Activated CD4-positive, alpha-beta T cell treated with anti-CD3 and anti-CD28 coated beads, Interleukin-2, Interleukin-4, amounts not matched to agents 100 ng/mL and 50 ng/mL, durations not matched to agents 16 hours and 8 hours (primary cell): Measurements from ENCODE around the gene NEURL1B.
A peak's percentile ranks its signal among the peaks of the same experiment; 100 is the strongest.
"Not testable (repeated sequence)": the region's sequence is repeated elsewhere in the genome, so short reads cannot be mapped to it uniquely, and the experiment has no call there.

Experiments used
- DNase-seq: peaks from one replicate; pipeline ENCODE4 v3.0.0-alpha.2; 2020; ENCODE audit warnings: low spot score

The NEURL1B gene

DNA sequence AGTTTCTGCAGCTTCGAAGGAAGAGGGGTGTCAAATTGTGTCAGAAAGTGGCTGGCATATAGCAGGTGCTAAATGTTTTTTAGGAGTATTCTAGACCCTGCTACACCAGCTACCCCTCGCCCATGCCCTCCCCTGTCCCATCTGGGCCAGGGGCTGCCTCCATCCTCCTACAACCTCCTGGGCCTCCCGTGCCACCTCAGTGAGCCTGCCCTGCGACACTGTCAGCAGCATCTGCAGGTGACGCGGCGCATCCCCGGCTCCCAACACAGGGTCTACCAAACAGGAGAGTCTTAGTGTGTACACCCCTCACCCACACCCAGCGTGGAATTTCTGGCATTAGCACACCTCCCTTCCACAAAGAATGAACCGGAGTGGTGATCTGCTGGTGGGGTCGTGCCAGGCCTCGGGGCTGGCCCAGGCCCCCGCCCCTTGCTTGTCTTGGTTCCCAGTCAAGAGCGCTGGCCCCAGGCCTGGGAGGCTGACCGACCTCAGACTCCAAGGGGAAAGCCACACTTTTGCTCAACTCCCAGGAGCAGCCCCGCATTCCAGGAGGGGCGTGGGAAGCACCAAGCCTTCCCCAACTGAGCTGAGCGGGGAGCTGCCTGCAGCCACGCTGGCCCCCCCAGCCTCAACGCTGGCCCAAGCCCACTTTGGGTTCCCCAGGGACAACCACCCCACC lies 55.2 kb downstream of the NEURL1B start:
- no peak for DNase-seq

DNA sequence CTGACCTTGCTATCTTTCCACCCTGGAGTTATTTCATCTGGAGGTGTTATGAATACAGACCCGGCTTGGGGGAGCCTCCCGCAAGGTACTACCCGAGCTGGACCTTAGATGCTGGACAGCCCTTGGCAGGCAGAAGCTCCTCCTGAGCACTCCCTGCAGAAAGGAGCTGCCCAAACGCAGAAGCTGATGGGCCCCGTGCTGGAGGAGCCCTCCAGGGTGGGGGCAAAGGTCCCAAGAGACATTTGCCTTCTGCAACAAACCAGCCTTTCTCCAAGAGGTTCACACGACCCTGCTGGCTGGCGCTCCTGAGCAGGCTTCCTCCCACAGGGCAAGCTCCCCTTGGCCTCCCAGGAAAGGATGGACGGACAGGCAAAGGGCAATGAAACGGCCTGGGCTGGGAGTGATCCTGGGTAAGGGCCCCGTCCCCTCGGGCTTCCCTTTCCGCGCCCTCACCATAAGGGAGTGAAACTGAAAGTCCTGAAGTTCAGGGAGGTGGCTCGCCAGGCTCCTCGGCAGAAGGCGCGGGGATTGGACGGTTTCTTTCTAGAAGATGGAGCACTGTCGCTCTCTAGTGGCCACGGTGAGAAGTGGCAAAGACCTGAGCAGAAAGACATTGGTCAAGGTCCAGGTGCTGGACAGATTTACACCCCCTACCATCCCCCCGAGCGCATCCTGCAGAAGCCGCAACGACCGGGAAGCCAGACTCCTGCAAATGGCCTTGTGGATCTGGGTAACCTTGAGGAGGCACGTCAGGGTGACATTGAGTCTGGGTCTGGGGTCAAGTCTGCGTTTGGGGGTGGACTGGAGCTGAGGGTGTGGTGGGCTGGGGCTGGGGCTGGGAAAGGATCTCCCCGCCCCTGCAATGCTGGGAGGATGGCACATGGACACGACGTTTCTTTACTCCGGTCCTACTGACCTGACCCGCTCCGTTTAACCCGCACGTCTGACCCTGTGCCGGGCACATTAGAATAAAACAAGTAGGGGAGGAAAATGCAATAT lies 56.4 kb downstream of the NEURL1B start:
- peak; percentile 88 for DNase-seq

DNA sequence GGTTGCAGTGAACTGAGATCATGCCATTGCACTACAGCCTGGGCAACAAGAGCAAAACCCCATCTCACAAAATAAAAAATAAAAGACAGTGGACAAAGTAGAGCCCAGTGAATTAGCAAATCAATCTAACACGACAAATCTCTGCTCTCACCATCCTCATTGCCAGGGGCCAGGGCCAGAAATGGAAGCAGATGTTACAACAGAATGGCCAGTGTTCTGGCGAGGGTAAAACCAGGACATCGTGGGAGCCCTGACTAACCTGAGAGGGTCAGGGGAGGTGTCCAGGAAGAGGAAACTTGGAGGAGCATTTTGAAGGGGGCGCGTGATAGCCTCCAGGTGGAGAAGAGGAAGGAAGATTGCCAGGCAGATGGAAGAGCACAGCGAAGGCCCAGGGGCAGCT lies 58.4 kb downstream of the NEURL1B start:
- DNase-seq: no peak

DNA sequence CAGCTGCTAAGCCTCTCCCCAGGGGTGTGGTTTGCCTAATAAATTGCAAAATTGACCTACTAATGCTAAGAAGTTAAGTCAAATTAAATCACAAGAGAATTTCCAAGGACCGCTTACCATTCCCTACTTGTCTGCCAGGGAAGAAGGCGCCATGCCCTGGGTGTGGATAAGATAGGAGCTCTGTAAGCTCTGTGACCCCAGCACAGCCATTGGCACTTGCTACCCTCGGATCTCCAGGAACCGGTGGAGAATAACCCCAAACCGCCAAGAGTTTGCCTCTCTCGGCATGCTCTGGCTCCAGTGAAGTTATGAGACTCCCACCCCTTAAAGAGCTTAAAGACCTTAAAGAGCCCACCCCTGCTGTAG lies 58.9 kb downstream of the NEURL1B start:
- no peak for DNase-seq

DNA sequence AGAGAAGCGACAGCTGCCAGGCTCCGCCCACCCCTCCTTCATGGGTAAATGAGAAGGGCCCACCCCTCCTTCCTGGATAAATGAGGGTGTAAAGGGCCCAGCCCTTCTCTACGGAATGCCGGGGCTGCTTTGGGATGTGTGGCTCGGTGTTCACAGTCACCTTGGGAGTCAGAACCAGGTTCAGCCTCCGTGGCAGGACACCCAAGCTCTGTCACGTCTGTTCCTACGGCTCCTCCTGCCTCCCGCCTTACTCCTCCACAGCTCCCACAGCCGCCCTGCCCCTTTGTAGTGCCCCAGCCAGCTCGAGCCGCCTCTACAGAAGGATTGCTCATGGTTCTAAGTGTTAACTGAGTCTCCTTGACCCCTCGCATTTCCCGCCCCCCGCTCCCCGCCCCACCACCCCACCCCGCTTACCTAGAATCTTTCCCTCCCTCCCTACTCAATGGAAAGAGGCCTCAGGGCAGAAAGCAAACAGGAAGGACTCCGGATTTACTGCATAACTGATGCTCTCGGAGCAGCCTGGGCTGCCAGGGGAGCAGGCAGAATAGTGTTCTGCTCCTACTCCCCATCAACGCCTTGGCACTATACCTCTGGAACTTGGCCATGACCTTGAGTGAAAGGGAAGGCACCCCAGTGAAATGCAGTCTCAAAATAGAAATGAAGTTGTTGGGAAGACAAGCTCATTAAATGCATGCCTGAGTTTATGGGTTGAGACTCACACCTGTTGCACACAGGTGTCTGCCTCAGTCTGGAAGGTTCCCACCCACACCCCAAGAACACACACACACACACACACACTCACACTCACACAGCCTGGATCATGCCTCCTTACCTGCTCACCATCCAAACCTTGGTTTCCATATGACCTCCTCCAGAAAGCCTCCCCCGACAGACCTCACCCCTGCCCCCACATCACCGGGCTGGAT lies 59.6 kb downstream of the NEURL1B start:
- no peak for DNase-seq

DNA sequence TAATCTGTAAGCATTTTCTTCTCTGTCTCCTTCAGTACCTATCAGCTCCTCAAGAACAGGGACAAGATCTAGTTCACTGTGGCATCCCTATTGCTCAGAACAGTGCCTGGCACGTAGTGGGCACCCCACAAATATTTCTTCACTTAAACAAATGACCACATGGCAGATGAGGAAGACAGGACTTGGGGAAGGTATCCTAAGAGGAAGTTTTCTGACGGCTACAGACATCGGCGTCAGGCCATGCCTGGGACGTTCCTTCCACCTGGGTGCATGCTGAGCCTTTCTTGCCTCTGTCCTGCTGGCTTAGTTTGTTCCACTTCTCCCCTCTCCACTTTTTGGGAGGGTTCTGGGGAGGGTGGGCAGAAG lies 60.2 kb downstream of the NEURL1B start:
- DNase-seq: no peak

DNA sequence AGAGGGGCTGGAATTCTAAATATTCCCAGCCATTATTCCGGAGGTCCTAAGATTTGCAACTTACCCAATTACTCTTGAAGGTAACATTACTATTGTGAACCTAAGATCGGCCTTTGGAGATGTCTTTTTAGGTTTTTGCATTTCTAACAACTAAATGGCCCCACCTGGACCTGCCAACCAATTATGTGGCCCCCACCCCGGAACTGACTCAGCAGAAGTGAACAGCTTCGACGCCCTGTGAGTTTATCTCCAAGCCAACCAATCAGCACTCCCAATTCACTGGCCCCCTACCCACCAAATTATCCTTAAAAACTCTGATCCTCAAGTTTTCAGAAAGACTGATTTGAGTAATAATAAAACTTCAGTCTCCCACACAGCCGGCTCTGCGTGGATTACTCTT lies 62.9 kb downstream of the NEURL1B start:
- no peak for DNase-seq

DNA sequence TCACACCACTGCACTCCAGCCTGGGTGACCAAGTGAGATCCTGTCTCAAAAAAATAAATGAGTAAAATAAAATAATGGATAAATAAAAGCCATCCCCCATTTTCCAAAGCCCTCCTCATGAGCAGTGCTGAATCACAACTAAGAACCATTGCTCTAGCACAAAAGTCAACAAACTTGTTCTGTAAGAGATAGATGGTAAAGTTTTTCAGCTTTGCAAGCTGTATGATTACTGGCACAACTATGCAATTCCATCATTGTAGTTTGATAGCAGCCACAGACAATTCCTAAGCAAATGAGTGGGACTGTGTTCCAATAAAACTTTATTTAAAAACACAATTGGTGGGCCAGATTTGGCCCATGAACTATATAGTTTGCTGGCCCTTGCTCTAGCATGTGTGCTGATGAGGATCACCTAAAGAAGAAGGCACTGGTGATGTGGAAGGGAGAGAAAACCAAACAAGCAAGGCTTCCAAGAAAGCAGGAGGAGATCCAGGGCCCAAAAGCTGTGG lies 64.6 kb downstream of the NEURL1B start:
- DNase-seq: no peak

DNA sequence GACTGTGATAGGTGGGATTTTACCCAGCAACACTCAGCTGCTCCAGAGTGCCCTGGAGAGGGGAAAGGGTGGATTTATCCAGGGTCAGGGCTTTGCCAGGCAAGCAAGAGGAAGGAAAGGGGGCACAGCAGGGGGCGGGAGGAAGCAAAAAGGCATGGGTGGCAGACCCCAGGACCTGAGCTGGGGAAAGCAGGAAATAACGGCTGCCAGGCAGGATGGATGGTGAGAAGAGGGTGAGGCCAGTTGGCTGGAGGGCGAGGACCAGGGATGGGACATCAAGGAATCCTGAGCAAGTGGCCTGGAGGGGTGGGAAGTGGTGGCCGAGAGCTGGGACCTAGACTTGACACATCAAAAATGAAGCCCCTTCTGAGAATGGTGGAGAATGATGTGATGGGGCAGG lies 65.7 kb downstream of the NEURL1B start:
- DNase-seq: no peak

DNA sequence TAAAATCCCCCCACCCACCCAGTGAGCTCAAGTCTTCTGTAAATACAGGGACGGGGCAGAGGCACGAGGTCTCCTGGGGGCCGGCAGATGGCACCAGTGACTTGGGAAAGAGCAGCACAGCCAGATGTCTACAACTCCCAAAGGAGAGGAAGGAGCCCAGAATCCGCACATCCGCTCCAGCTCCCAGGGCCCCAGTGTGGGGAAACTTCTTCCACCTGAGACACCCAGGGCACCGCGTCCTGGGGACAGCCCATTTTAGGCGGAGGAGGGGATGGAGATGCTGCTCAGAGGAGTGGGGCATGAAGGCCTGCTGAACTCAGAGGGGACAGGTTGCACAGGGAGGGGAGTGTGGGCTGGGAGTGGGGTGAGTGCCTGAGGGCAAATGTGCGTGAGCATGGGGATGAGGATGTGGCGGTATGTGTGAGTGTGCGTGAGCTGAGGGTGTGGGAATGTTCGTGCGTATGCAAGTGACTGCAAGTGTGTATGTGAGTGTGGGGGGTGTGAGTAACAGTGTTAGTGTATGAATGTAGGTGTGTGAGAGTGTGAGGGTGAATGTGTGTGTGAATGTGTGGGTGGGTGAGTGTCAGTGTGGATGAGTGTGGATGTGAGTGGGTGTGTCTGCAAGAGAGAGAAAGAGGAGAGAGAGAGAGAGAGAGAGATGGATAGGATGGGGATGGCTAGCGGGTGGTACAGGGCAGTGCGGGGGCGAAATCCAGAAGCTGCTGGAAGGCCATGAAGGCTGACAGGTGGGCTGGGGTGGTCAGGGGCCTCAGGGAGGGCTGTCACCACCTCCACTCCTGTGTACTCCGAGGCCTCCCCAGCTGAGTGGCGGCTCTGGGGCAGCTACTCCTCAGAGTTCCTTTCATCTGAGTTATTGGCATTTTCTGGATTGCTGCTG lies 66.5 kb downstream of the NEURL1B start:
- no peak for DNase-seq

DNA sequence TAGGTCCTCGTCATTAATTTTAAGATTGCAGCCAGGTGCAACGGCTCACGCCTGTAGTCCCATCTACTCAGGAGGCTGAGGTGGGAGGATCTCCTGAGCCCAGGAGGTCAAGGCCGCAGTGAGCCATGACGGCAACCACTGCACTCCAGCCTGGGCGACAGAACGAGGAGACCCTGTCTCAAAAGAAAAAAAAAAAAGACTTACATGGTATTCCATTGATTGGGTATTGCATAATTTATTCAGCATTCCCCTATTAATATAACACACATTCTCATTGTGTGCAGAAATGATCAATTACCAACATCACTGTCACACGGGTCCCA lies 67.1 kb downstream of the NEURL1B start:
- no peak for DNase-seq

DNA sequence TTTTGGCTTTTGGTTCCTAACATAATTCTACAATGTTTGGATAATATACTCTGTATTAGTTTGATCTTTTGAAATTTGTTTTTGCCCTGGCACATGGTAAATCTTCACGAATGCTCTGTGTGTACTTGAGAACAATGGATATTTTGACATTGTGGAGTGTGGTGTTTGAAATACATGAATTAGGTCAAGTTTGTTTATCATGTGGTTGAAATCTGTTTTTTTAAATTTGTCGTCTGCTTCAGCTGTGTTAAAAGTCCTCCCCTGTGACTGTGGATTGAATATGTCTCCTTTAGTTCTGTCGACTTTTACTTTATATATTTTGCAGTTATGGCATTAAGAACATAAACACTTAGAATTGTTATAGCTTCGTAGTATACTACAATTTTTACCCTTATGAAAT lies 69.6 kb downstream of the NEURL1B start:
- no peak for DNase-seq

DNA sequence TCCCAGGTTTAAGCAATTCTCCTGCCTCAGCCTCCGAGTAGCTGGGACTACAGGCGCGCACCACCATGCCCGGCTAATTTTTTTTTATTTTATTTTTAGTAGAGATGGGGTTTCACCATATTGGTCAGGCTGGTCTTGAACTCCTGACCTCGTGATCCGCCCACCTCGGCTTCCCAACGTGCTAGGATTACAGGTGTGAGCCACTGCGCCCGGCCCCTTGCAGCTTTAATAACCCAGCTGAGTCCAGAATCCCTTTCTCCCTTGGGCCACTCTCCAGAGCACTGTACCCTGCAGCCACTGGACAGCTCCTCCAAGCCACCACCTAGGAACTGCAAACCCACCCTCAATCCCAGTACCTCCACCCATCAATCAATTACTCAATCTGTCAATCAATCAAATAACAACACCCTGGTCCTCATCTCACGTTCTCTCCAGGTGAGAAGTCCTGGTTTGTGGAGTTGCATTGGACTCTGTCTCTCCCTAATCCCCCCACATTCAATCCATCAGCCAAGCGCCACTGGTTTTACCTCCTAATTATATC lies 70.3 kb downstream of the NEURL1B start:
- DNase-seq: not testable (repeated sequence)

DNA sequence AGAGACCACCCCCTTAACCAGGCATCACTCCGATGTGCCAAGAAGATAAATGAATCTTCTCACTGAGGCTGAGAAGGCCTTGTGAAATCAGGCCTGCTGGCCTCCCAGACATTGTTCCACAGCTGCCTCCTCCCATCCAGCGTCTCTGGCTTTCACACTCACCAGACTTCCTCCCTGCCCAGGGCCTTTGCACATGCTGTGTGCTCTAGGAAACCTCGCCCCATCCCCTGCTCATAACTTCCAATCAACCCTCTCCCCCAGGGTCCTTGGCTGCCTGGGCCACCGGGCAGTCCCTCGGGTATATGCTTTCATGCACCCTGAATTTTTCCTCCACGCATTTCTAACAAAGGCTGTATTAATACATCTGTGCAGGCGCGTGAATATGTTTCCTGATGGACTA lies 71.5 kb downstream of the NEURL1B start:
- no peak for DNase-seq

DNA sequence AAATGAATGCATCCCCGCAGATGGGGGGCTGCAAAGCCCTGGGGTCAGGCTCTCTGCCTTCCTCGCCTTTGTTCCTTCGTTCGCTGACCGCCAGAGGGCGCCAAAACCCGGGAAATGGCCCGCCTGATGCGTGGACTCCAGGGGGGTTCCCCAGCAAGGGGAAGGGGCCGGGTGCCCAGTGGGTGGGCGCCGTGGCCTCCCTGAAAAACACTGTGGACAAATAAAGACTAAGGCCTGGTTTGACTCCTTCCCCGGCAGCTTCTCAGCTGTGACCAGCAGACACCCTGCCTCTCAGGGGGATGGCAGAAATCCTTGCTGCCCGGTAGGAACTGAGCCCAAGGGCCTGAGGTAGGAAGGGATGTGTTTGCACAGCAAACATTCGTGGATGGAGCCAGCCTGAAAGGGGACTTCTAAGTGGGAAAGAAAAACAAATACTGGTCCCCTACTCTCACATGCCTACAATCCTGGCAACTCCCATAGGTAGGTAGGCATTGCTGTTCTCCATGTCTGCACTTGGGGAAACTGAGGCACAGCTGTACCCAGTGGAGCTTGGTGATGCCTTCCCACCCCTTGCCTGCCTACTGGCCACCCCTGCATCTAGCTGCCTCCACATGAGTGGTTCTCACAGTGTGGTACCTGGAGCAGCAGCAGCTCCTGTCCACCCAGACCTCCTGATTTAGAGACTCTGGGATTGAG lies 72.2 kb downstream of the NEURL1B start:
- peak; percentile 58 for DNase-seq

DNA sequence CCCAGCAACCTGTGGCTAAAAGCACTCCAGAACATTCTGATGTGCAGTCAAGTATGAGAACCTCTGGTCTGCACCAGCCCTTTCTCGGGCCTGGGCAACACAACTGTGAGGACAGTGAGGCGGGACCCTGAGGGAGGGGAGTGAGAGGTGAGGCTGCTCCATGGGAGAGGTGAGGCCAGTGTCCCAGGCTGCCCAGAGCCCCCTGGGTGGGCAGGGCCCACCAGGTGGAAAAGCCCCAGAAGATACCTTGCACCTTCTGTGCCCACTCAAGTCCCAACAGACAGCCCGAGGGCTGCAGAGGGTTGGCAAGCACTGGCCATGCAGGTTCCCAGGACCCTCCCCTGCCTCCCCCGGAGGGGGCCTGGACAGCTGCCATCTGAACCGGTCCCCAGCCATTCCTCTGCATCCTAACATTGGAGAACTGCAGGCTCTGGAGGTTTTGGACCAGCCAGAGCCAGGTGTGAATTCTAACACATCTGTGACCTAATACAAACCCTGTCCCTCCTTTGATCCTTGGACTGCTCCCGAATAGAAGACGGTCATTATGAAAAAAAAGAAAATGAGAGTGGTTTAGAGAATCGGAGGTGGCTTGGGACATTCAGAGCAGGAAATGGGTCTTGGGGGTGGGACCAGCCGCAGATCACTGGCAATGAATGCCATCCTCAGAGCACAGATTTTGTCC lies 72.9 kb downstream of the NEURL1B start:
- DNase-seq: no peak

DNA sequence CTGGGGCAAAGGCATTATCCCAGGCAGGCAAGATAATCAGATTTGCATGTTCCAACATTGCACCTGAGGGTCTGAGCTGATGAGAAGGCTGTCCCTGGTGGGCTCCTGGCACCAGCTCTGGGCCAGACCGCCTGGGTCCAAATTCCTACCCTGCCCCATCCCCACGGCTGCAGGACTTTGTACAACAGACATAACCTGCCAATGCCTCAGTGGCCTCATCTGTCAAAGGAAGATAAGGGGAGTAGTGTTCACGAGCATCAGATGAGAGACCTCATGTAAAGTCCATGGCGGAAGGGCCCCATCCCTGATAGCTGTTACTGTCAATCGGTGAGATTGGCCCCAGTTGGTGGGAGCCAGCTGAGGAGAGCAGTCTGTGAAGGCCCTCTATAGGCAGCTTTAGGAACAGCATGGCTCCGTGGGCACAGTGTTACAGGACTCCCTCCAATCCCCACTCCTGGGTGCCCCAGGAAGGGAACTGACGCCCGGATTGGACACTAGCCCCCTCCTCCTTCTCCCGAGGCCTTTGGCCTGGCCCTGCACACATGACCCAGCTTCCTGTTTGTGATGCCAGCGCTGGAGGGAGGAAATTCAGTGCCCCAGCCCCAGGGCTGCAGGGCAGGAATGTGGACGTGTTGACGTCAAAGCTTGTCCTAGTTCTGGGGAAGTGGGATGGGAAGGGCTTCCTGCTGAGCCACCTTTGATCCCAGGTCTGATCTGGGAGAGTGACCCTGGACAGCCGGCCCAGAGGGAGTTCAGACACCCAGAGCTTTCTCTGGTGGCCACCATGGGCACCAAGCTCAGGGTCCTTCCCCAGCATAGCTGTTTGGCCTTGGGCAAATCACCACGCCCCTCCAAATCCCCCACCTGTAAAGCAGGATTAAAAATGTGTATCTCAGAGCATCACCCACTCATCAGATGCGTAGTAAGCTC lies 73.7 kb downstream of the NEURL1B start:
- peak; percentile 71 for DNase-seq

DNA sequence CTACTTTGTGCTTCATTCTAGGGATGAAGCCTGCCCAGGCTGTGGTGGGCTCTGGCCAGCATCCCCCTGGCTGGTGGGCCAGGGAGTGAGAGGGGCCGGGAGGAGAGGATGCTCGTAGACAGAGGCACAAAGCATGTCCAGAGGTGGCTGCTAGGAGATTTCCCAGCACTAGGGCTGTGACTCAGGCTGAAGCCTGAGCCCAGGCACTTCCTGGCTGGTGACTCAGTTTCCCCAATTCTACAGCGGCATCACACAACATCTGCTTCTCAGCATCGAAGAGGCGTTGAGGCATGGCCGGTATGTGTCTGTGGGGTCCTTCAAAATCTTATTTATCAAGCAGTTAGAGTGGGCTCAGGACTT lies 74.3 kb downstream of the NEURL1B start:
- no peak for DNase-seq
